GM23338 (cell line): ENCODE data around the gene ZNF334. TPM values are rescaled to one million over a fixed set of nuclear protein-coding genes. Genes with fewer than 3 reads are reported as not detected.

Experiments used
- ATAC-seq: fragments of 200-7000 bp; cut with Tn5 transposase; 3 replicates; pipeline ENCODE4 v1.9.1; 2020
- DNase-seq: peaks from one replicate; pipeline ENCODE4 v3.0.0-alpha.2; 2015; ENCODE audit warnings: low spot score
- H2AFZ ChIP-seq: fragments of 200-600 bp; sonication (generic); 2 replicates; pipeline ENCODE4 v1.8.0; 2016; ENCODE audit warnings: antibody characterized with exemption, mild to moderate bottlenecking, moderate library complexity
- H3F3A ChIP-seq: fragments of 200-600 bp; sonication (generic); replicated peaks from 2 replicates; pipeline ENCODE4 v1.8.0; 2017; ENCODE audit warnings: antibody characterized with exemption, mixed run types, low read depth
- H3K27ac ChIP-seq: fragments of 200-600 bp; sonication (generic); 2 replicates; pipeline ENCODE4 v1.6.1; 2016; ENCODE audit warnings: low read depth
- H3K27me3 ChIP-seq: fragments of 200-600 bp; sonication (generic); 2 replicates; pipeline ENCODE4 v1.8.0; 2016; ENCODE audit warnings: mild to moderate bottlenecking, mixed run types, moderate library complexity; ENCODE audit not compliant: insufficient read depth
- H3K36me3 ChIP-seq: fragments of 200-600 bp; sonication (generic); 2 replicates; pipeline ENCODE4 v1.8.0; 2016; ENCODE audit warnings: mild to moderate bottlenecking; ENCODE audit not compliant: insufficient read depth
- H3K4me1 ChIP-seq: fragments of 200-600 bp; sonication (generic); 2 replicates; pipeline ENCODE4 v1.8.0; 2016; ENCODE audit warnings: mild to moderate bottlenecking, moderate library complexity; ENCODE audit not compliant: insufficient read depth
- H3K4me2 ChIP-seq: fragments of 200-600 bp; sonication (generic); 2 replicates; pipeline ENCODE4 v1.7.1; 2017; ENCODE audit warnings: mixed run types
- H3K4me3 ChIP-seq: fragments of 200-600 bp; sonication (generic); 2 replicates; pipeline ENCODE4 v1.6.1; 2016; ENCODE audit warnings: mixed run types
- H3K79me2 ChIP-seq: fragments of 200-600 bp; sonication (generic); replicated peaks from 2 replicates; pipeline ENCODE4 v1.8.0; 2017; ENCODE audit warnings: mild to moderate bottlenecking; ENCODE audit not compliant: insufficient read depth
- H3K9me2 ChIP-seq: fragments of 200-600 bp; sonication (generic); 2 replicates; pipeline ENCODE4 v1.8.0; 2017; ENCODE audit not compliant: insufficient read depth
- H4K20me1 ChIP-seq: fragments of 200-600 bp; sonication (generic); replicated peaks from 2 replicates; pipeline ENCODE4 v1.8.0; 2017; ENCODE audit warnings: mild to moderate bottlenecking; ENCODE audit not compliant: insufficient read depth
- H3K27ac Mint-ChIP-seq: 2 replicates; pipeline ENCODE4 v1.8.0; 2020; ENCODE audit warnings: inconsistent platforms, mild to moderate bottlenecking, moderate library complexity, mixed read lengths
- H3K27me3 Mint-ChIP-seq: 3 replicates; pipeline ENCODE4 v1.8.0; 2022; ENCODE audit warnings: low read depth, mild to moderate bottlenecking, moderate library complexity, mixed read lengths, inconsistent platforms; ENCODE audit not compliant: insufficient read depth, poor library complexity
- H3K36me3 Mint-ChIP-seq: 3 replicates; pipeline ENCODE4 v1.8.0; 2021; ENCODE audit warnings: low read depth, mild to moderate bottlenecking, inconsistent platforms, moderate library complexity, mixed read lengths
- H3K4me1 Mint-ChIP-seq: 3 replicates; pipeline ENCODE4 v1.8.0; 2020; ENCODE audit warnings: mild to moderate bottlenecking, inconsistent platforms, mixed read lengths
- H3K4me3 Mint-ChIP-seq: 3 replicates; pipeline ENCODE4 v1.8.0; 2021; ENCODE audit warnings: moderate library complexity, mild to moderate bottlenecking, inconsistent platforms, mixed read lengths
- H3K9me3 Mint-ChIP-seq: 3 replicates; pipeline ENCODE4 v1.8.0; 2020; ENCODE audit warnings: moderate library complexity, mild to moderate bottlenecking, inconsistent platforms, mixed read lengths
- CREB1 ChIP-seq: fragments of 250-450 bp; sonication (Bioruptor Pico); IDR thresholded peaks from 2 replicates; pipeline ENCODE4 v1.5.0; 2020; ENCODE audit warnings: low read depth, mild to moderate bottlenecking, moderate library complexity
- EZH2phosphoT487 ChIP-seq: fragments of 200-600 bp; sonication (generic); IDR thresholded peaks from one replicate; pipeline ENCODE4 v1.8.1; 2018; ENCODE audit warnings: antibody characterized with exemption; ENCODE audit not compliant: unreplicated experiment
- JUNB ChIP-seq: IDR thresholded peaks from one replicate; pipeline ENCODE4 v1.6.1; 2016; ENCODE audit warnings: antibody characterized with exemption; ENCODE audit not compliant: unreplicated experiment
- NANOG ChIP-seq: IDR thresholded peaks from 2 replicates; pipeline ENCODE4 v1.6.1; 2016; ENCODE audit warnings: antibody characterized with exemption, borderline replicate concordance
- REST ChIP-seq: IDR thresholded peaks from one replicate; pipeline ENCODE4 v1.6.1; 2018; ENCODE audit warnings: antibody characterized with exemption; ENCODE audit not compliant: unreplicated experiment
- STAT1 ChIP-seq: IDR thresholded peaks from one replicate; pipeline ENCODE4 v1.6.1; 2016; ENCODE audit warnings: antibody characterized with exemption; ENCODE audit not compliant: unreplicated experiment
- ZNF462 ChIP-seq: fragments of 250-450 bp; sonication (Bioruptor Pico); IDR thresholded peaks from 2 replicates; pipeline ENCODE4 v1.5.0; 2020; ENCODE audit warnings: mild to moderate bottlenecking, moderate library complexity
- polyA plus RNA-seq: library from polyadenylated mRNA; unstranded; fragments of >200 nt; fragmentation: Nextera tagmentation; extraction: Ambion mirVana; gene quantifications from 2 replicates; pipeline ENCODE4 v1.2.1, GENCODE V29; 2016
- total RNA-seq: library from RNA; depleted of rRNA; stranded (reverse); fragments of >200 nt; shearing (Covaris generic); gene quantifications from 2 replicates; pipeline ENCODE4 v1.2.3, GENCODE V29; 2014

The ZNF334 gene
- total and polyA plus RNA-seq, 2 experiments from 2014 or later, result 12.4 to 19.1 TPM

GRCh38 chr20:46562373-46563169, 49.2 kb upstream of the ZNF334 start (continued):
- TF ChIP-seq REST (no peak), NANOG (no peak), JUNB (no peak)

- Mint-ChIP-seq H3K9me3 (no peaks in the 10 kb centered on the region), H3K4me1 (peaks cover 11% of the 10 kb centered on the region; the same call in 1 of the 3 replicates), H3K36me3 (no peaks in the 10 kb centered on the region; the same call in 2 of the 3 replicates), H3K27me3 (peaks cover 2% of the 10 kb centered on the region), H3K27ac (no peak overlapping the region), H3K4me3 (no peak overlapping the region)
- Histone ChIP-seq H3K4me1 (peaks cover 20% of the 10 kb centered on the region; the same call in 1 of the 2 replicates), H3K36me3 (no peaks in the 10 kb centered on the region), H3K9me2 (no peaks in the 10 kb centered on the region), H4K20me1 (no peaks in the 10 kb centered on the region), H3F3A (no peaks in the 10 kb centered on the region), H3K4me3 (peak overlapping the region; percentile 46; the same call in 1 of the 2 replicates), H3K4me2 (peak overlapping the region; percentile 72; the same call in 1 of the 2 replicates), H3K79me2 (no peaks in the 10 kb centered on the region), H2AFZ (peak overlapping the region; percentile 79), H3K27ac (no peak overlapping the region), H3K27me3 (no peaks in the 10 kb centered on the region)
- TF ChIP-seq EZH2phosphoT487 (no peak), ZNF462 (CRISPR knock-in tag) (no peak), CREB1 (CRISPR knock-in tag) (no peak), STAT1 (no peak)
- ATAC-seq, result no peak
- no peak for DNase-seq
Measured at GRCh38 chr20:46562009-46562372, 48.6 kb upstream of the ZNF334 start.
